Hepatocyte (in vitro differentiated cells): Measurements from ENCODE around the gene MYO1F. TPM values are rescaled to one million over a fixed set of nuclear protein-coding genes. Genes with fewer than 3 reads are reported as not detected.
"Not testable (repeated sequence)": the region's sequence is repeated elsewhere in the genome, so short reads cannot be mapped to it uniquely, and the experiment has no call there.

Experiments used
- DNase-seq: peaks from one replicate; pipeline ENCODE4 v3.0.0-alpha.2; 2016; ENCODE audit warnings: low spot score
- H2AFZ ChIP-seq: fragments of 200-600 bp; sonication (generic); 2 replicates; pipeline ENCODE4 v1.6.0; 2016; ENCODE audit warnings: antibody characterized with exemption, mild to moderate bottlenecking
- H3K27ac ChIP-seq: fragments of 200-600 bp; sonication (generic); 2 replicates; pipeline ENCODE4 v1.5.1; 2016; ENCODE audit warnings: mild to moderate bottlenecking
- H3K27me3 ChIP-seq: fragments of 200-600 bp; sonication (generic); 2 replicates; pipeline ENCODE4 v1.6.1; 2016
- H3K36me3 ChIP-seq: fragments of 200-600 bp; sonication (generic); replicated peaks from 2 replicates; pipeline ENCODE4 v1.5.1; 2016; ENCODE audit warnings: low read depth; ENCODE audit not compliant: insufficient read depth
- H3K4me1 ChIP-seq: fragments of 200-600 bp; sonication (generic); 2 replicates; pipeline ENCODE4 v1.5.1; 2016; ENCODE audit warnings: mild to moderate bottlenecking, moderate library complexity; ENCODE audit not compliant: insufficient read depth
- H3K4me2 ChIP-seq: fragments of 200-600 bp; sonication (generic); 2 replicates; pipeline ENCODE4 v1.6.0; 2016
- H3K4me3 ChIP-seq: fragments of 200-600 bp; sonication (generic); 2 replicates; pipeline ENCODE4 v1.5.1; 2016; ENCODE audit warnings: mild to moderate bottlenecking
- H3K79me2 ChIP-seq: fragments of 200-600 bp; sonication (generic); 2 replicates; pipeline ENCODE4 v1.6.0; 2017; ENCODE audit warnings: mild to moderate bottlenecking
- H3K9me2 ChIP-seq: fragments of 200-600 bp; sonication (generic); replicated peaks from 2 replicates; pipeline ENCODE4 v1.6.0; 2017; ENCODE audit warnings: mild to moderate bottlenecking; ENCODE audit not compliant: insufficient read depth
- H3K9me3 ChIP-seq: fragments of 200-600 bp; sonication (generic); 2 replicates; pipeline ENCODE4 v1.5.1; 2016; ENCODE audit warnings: low read depth, mild to moderate bottlenecking
- H4K20me1 ChIP-seq: fragments of 200-600 bp; sonication (generic); 2 replicates; pipeline ENCODE4 v1.6.0; 2016; ENCODE audit warnings: mild to moderate bottlenecking; ENCODE audit not compliant: insufficient read depth, poor library complexity, severe bottlenecking
- EZH2 ChIP-seq: fragments of 200-600 bp; sonication (generic); IDR thresholded peaks from 2 replicates; pipeline ENCODE4 v1.6.1; 2016; ENCODE audit warnings: antibody characterized with exemption, mild to moderate bottlenecking, borderline replicate concordance
- EZH2phosphoT487 ChIP-seq: fragments of 200-600 bp; sonication (generic); IDR thresholded peaks from one replicate; pipeline ENCODE4 v1.6.1; 2018; ENCODE audit warnings: antibody characterized with exemption, mild to moderate bottlenecking, low read depth, moderate library complexity; ENCODE audit not compliant: unreplicated experiment, severe bottlenecking
- WGBS: methylation state at CpG from one replicate; pipeline ENCODE4 v1.1.6; 2016; ENCODE audit warnings: low lambda C conversion rate; ENCODE audit errors: missing lambda C conversion rate; 5-methylcytosine and 5-hydroxymethylcytosine counted together
- polyA plus RNA-seq: library from polyadenylated mRNA; unstranded; fragments of >200 nt; fragmentation: Nextera tagmentation; extraction: Ambion mirVana; gene quantifications from 2 replicates; pipeline ENCODE4 v1.2.1, GENCODE V29; 2016
- total RNA-seq: library from RNA; depleted of rRNA; stranded (reverse); fragments of >200 nt; gene quantifications from 2 replicates; pipeline ENCODE4 v1.2.3, GENCODE V29; 2014
- TF ChIP-seq, protein P1 (sequence below): fragments of 200-600 bp; sonication (generic); IDR thresholded peaks from 2 replicates; pipeline ENCODE4 v1.5.1; 2016; ENCODE audit warnings: antibody characterized with exemption, mild to moderate bottlenecking; ENCODE audit not compliant: poor library complexity

Gene MYO1F
- total and polyA plus RNA-seq, 2 experiments from 2014 or later, result 0.13 to 1.0 TPM

- Histone ChIP-seq H3K4me2 (no peak overlapping the region), H4K20me1 (no peaks in the 10 kb centered on the region), H2AFZ (no peak overlapping the region), H3K9me2 (no peaks in the 10 kb centered on the region), H3K4me1 (no peaks in the 10 kb centered on the region), H3K27me3 (no peaks in the 10 kb centered on the region), H3K27ac (no peak overlapping the region), H3K9me3 (no peaks in the 10 kb centered on the region), H3K79me2 (no peaks in the 10 kb centered on the region), H3K4me3 (no peak overlapping the region), H3K36me3 (no peaks in the 10 kb centered on the region)
- TF ChIP-seq EZH2phosphoT487 (no peak), EZH2 (no peak)
- TF ChIP-seq, protein P1, sequence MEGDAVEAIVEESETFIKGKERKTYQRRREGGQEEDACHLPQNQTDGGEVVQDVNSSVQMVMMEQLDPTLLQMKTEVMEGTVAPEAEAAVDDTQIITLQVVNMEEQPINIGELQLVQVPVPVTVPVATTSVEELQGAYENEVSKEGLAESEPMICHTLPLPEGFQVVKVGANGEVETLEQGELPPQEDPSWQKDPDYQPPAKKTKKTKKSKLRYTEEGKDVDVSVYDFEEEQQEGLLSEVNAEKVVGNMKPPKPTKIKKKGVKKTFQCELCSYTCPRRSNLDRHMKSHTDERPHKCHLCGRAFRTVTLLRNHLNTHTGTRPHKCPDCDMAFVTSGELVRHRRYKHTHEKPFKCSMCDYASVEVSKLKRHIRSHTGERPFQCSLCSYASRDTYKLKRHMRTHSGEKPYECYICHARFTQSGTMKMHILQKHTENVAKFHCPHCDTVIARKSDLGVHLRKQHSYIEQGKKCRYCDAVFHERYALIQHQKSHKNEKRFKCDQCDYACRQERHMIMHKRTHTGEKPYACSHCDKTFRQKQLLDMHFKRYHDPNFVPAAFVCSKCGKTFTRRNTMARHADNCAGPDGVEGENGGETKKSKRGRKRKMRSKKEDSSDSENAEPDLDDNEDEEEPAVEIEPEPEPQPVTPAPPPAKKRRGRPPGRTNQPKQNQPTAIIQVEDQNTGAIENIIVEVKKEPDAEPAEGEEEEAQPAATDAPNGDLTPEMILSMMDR, result no peak
- WGBS, result 88% methylated on average over 4 of the region's 4 CpGs
- no peak for DNase-seq
Measured at GRCh38 chr19:8617984-8618383, 40.7 kb upstream of the MYO1F start.

GRCh38 chr19:8617325-8617724, 40.1 kb upstream of the MYO1F start:
- H4K20me1 ChIP-seq, H3K79me2 ChIP-seq: not testable (repeated sequence)

GRCh38 chr19:8616861-8617260, 39.6 kb upstream of the MYO1F start:
- Histone ChIP-seq H3K4me1 (peaks cover under 1% of the 10 kb centered on the region), H3K27ac (no peak overlapping the region), H3K27me3 (no peaks in the 10 kb centered on the region), H3K79me2 (no peaks in the 10 kb centered on the region), H4K20me1 (no peaks in the 10 kb centered on the region), H3K4me3 (no peak overlapping the region), H3K9me3 (no peaks in the 10 kb centered on the region), H3K4me2 (no peak overlapping the region), H2AFZ (no peak overlapping the region), H3K36me3 (no peaks in the 10 kb centered on the region), H3K9me2 (no peaks in the 10 kb centered on the region)
- no peak for DNase-seq
- TF ChIP-seq, protein P1, result no peak
- TF ChIP-seq EZH2 (no peak), EZH2phosphoT487 (no peak)
- 84% methylated on average over 6 of the region's 6 CpGs for WGBS

More at GRCh38 chr19:8617325-8617724, 40.1 kb upstream of the MYO1F start:
- not testable (repeated sequence) for H3K9me3 ChIP-seq, H3K4me2 ChIP-seq, H3K36me3 ChIP-seq, H3K4me3 ChIP-seq, H2AFZ ChIP-seq, H3K27me3 ChIP-seq, H3K27ac ChIP-seq, DNase-seq, H3K9me2 ChIP-seq, H3K4me1 ChIP-seq
- 71% methylated on average over 15 of the region's 15 CpGs for WGBS

DNA sequence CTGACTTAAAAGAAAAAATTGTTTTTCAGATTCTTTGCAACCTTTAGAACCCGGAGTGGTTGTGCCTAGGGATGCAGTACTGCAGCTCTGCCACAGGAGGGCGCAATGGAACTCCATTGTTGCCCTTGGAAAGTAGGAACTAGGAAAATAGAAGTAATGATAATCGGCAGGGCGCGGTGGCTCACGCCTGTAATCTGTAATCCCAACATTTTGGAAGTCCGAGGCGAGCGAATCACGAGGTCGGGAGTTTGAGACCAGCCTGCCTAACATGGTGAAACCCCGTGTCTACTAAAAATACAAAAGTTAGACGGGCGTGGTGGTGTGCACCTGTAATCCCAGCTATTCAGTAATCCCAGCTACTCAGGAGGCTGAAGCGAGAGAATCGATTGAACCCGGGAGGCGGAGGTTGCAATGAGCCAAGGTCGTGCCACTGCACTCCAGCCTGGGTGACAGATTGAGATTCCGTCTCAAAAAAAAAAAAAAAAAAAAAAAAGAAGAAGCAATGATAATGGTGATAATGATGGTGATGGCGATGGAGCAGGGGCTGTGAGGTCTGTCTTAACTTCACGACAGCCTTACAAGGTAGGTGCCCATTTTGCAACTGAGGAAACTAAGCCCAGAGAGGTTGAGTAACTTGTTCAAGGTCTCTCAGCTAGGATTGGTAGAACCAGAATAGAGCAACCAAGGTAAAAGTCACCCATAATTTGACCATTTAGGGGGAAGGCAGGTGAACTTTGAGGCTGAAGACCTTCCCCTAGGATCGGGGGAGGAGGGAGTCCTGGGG, 38.8 kb upstream of the MYO1F start:
- Histone ChIP-seq H2AFZ (no peak overlapping the region), H4K20me1 (no peaks in the 10 kb centered on the region), H3K4me1 (peaks cover 2% of the 10 kb centered on the region), H3K9me2 (no peaks in the 10 kb centered on the region), H3K4me3 (no peak overlapping the region), H3K27ac (no peak overlapping the region), H3K4me2 (no peak overlapping the region), H3K27me3 (no peaks in the 10 kb centered on the region), H3K9me3 (no peaks in the 10 kb centered on the region), H3K79me2 (no peaks in the 10 kb centered on the region), H3K36me3 (no peaks in the 10 kb centered on the region)
- peak; percentile 64 for DNase-seq
- TF ChIP-seq, protein P1, result peak; percentile 89
- no peak for TF ChIP-seq EZH2phosphoT487
- WGBS, result 44% methylated on average over 22 of the region's 23 CpGs
